Upper lobe of left lung (tissue), 6 donors: ENCODE measurements around the gene MTERF2. TPM values are rescaled to one million over a fixed set of nuclear protein-coding genes. Genes with fewer than 3 reads are reported as not detected.
A peak's percentile ranks its signal among the peaks of the same experiment; 100 is the strongest.

Source experiments
- ATAC-seq, 2 donors: fragments of 200-7000 bp; cut with Tn5 transposase; one replicate each; pipeline ENCODE4 v1.9.1; 2022; ENCODE audit warnings: mild to moderate bottlenecking in 2 of 2, moderate library complexity in 2 of 2; ENCODE audit not compliant: low FRiP score in 2 of 2
- DNase-seq, 2 donors: peaks; one replicate each; pipeline ENCODE4 v3.0.0-alpha.2; 2019 to 2020
- H3K27ac ChIP-seq, 4 donors: fragments of 200-600 bp; sonication (generic); one replicate each; pipeline ENCODE4 v1.5.1; 2016 to 2019
- H3K27me3 ChIP-seq, 4 donors: fragments of 200-600 bp; sonication (generic); one replicate each; pipeline ENCODE4 v1.5.1; 2017 to 2019
- H3K36me3 ChIP-seq, 4 donors: fragments of 200-600 bp; sonication (generic); one replicate each; pipeline ENCODE4 v1.5.1; 2016 to 2019
- H3K4me1 ChIP-seq, 4 donors: fragments of 200-600 bp; sonication (generic); one replicate each; pipeline ENCODE4 v1.5.1; 2018 to 2019
- H3K4me3 ChIP-seq, 4 donors: fragments of 200-600 bp; sonication (generic); one replicate each; pipeline ENCODE4 v1.5.1; 2017 to 2019; ENCODE audit warnings: mild to moderate bottlenecking in 2 of 4, moderate library complexity in 1 of 4
- H3K9me3 ChIP-seq, 4 donors: fragments of 200-600 bp; sonication (generic); one replicate each; pipeline ENCODE4 v1.5.1; 2018 to 2019
- EP300 ChIP-seq, 4 donors: sonication (generic); formaldehyde crosslinking; IDR thresholded peaks; one replicate each; pipeline ENCODE4 v1.5.1; 2017; ENCODE audit warnings: antibody characterized with exemption in 4 of 4, control low read depth in 2 of 4
- POLR2A ChIP-seq, 4 donors: fragments of 450-650 bp; IDR thresholded peaks; one replicate each; pipeline ENCODE4 v1.5.1; 2016 to 2017; ENCODE audit warnings: antibody characterized with exemption in 4 of 4, mild to moderate bottlenecking in 2 of 4
- POLR2AphosphoS5 ChIP-seq, 2 donors: sonication (generic); formaldehyde crosslinking; IDR thresholded peaks; one replicate each; pipeline ENCODE4 v1.5.1; 2017; ENCODE audit warnings: antibody characterized with exemption in 2 of 2
- WGBS, 2 donors: methylation state at CpG; one replicate each; pipeline ENCODE4 v1.1.5; 2017 to 2018; 5-methylcytosine and 5-hydroxymethylcytosine counted together
- total RNA-seq, 6 donors: library from RNA; depleted of rRNA in 4 of 6; stranded (reverse); fragments of >200 nt in 4 of 6; gene quantifications; one replicate each; pipeline versions ENCODE4 v1.1.0 to v1.2.1, GENCODE V29; 2016 to 2021
- TF ChIP-seq, protein P1 (sequence below), 6 experiments: fragments of 450-650 bp in 4 of 6; fragments of 200-600 bp in 2 of 6; sonication (generic) in 2 of 6; IDR thresholded peaks; one replicate each; pipeline ENCODE4 v1.5.1; 2016 to 2019; ENCODE audit warnings: antibody characterized with exemption in 6 of 6
- donor health status: DM: no; HTN: no; CAD: no; lungs with moderate emphysema.
- donor health status: DM: no; HTN: yes; CAD: no; lungs with severe emphysema.

MTERF2 gene
- total RNA-seq, 6 donors from 2014 or later, result 6.4 to 34.8 (median 13.6) TPM

DNA sequence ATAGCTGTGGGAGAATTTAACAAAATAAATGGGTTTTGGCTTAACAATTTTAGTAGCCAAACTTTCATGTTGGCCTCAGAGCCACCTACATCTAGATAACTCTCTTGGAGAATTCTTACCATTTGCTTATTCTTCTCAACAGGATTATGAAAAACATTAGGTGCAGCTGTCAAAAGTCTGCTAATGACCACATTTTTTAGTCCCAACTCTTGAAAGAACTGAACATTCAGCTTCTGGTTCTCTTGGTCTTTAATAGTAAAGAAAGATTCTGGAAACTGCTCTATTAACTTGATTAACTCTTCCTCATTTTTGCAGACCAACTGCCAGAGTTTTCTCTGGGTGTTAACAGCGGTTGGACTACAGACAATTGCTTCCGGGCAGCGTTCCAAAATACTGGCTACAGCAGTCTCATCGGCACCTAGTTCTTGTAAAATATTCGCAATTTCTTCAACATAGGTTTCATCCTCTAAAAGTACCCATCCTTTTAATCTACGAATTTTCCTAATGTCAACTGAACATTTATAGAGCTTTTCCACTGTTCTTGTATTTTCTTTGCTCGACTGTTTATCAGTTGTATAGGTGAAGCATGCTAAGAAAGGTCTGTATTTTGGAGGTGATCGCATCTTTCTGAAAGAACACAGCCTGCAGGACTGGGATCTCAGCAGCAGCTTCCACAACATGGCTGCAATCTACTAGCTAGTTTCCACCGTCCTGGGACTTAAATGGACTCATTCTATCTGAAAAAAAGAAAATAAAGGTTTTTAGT lies 8.7 kb downstream of the MTERF2 start:
- ATAC-seq (no peak), DNase-seq (peak in 1 of 2 donors; percentile 33)
- no peaks in the 10 kb centered on the region for H3K27me3 ChIP-seq
- H3K4me3 ChIP-seq, result no peak overlapping the region
- H3K9me3 ChIP-seq, result no peaks in the 10 kb centered on the region
- WGBS, 2 donors, result 56 to 57% methylated on average over 9 of the region's 9 CpGs
- peaks cover 3 to 23% (median 16%) of the 10 kb centered on the region in 4 donors for H3K4me1 ChIP-seq
- TF ChIP-seq, protein P1, sequence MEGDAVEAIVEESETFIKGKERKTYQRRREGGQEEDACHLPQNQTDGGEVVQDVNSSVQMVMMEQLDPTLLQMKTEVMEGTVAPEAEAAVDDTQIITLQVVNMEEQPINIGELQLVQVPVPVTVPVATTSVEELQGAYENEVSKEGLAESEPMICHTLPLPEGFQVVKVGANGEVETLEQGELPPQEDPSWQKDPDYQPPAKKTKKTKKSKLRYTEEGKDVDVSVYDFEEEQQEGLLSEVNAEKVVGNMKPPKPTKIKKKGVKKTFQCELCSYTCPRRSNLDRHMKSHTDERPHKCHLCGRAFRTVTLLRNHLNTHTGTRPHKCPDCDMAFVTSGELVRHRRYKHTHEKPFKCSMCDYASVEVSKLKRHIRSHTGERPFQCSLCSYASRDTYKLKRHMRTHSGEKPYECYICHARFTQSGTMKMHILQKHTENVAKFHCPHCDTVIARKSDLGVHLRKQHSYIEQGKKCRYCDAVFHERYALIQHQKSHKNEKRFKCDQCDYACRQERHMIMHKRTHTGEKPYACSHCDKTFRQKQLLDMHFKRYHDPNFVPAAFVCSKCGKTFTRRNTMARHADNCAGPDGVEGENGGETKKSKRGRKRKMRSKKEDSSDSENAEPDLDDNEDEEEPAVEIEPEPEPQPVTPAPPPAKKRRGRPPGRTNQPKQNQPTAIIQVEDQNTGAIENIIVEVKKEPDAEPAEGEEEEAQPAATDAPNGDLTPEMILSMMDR (IDR thresholded peaks at IDR 0.05), result no peak
- no peak for TF ChIP-seq POLR2A (IDR thresholded peaks at IDR 0.05)
- TF ChIP-seq POLR2AphosphoS5 (IDR thresholded peaks at IDR 0.05), result no peak
- TF ChIP-seq EP300 (IDR thresholded peaks at IDR 0.05), result no peak
- no peak overlapping the region for H3K27ac ChIP-seq
- H3K36me3 ChIP-seq, result peaks cover 0 to 4% (median 0%) of the 10 kb centered on the region in 4 donors

GRCh38 chr12:106976668-106977067 lies 10.3 kb downstream of the MTERF2 start:
- ATAC-seq (no peak), DNase-seq (no peak)
- peaks cover 0 to 9% (median 0%) of the 10 kb centered on the region in 4 donors for H3K36me3 ChIP-seq
- no peak for TF ChIP-seq POLR2A (IDR thresholded peaks at IDR 0.05)
- TF ChIP-seq, protein P1 (IDR thresholded peaks at IDR 0.05), result no peak
- TF ChIP-seq POLR2AphosphoS5 (IDR thresholded peaks at IDR 0.05), result no peak
- TF ChIP-seq EP300 (IDR thresholded peaks at IDR 0.05), result no peak
- no peak overlapping the region for H3K4me3 ChIP-seq
- 85% methylated on average over 1 of the region's 1 CpG for WGBS, 2 donors
- peaks cover 3 to 24% (median 17%) of the 10 kb centered on the region in 4 donors for H3K4me1 ChIP-seq
- H3K27ac ChIP-seq, result no peak overlapping the region
- no peaks in the 10 kb centered on the region for H3K27me3 ChIP-seq
- no peaks in the 10 kb centered on the region for H3K9me3 ChIP-seq

DNA sequence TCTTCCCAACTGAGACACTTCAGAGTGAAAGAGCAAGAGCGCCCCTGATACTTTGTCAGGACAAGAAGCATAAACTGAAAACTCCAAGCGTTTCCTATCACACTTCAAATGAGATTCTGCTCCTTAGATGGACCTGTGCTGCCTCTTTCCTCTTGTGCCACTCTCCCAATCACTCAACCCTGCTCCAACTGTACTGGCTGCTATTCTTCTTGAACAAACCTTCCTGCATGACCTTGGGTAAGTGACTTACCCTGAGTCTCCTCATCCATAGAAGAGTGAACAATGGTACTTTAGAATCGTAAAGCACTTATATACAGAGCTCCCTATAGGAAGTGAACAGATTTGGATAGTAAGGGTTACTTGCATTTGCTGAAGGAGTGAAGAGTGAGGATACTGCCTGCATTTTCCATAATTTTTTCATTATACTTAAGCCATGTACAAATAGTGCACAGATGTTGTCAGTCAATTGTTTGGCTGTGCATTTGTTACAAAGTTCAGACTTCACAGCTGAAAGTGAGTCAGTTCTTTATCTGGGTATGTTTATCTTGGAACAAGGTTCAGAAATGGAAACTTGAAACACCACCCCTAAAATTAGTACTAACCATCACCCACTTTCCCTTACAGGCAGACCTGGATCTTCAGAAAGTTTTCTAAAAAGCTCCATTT lies 10.8 kb downstream of the MTERF2 start:
- Histone ChIP-seq H3K4me3 (no peak overlapping the region), H3K36me3 (peaks cover 0 to 15% (median 2%) of the 10 kb centered on the region in 4 donors), H3K9me3 (no peaks in the 10 kb centered on the region), H3K4me1 (peaks cover 3 to 24% (median 17%) of the 10 kb centered on the region in 4 donors), H3K27ac (no peak overlapping the region), H3K27me3 (no peaks in the 10 kb centered on the region)
- peak in 1 of 2 donors; percentile 26 for ATAC-seq
- 86 to 89% methylated on average over 3 of the region's 3 CpGs for WGBS, 2 donors
- TF ChIP-seq, protein P1 (IDR thresholded peaks at IDR 0.05), result no peak
- TF ChIP-seq POLR2AphosphoS5 (IDR thresholded peaks at IDR 0.05), result no peak
- TF ChIP-seq POLR2A (IDR thresholded peaks at IDR 0.05), result no peak
- no peak for TF ChIP-seq EP300 (IDR thresholded peaks at IDR 0.05)
- no peak for DNase-seq

- Histone ChIP-seq H3K4me1 (peaks cover 3 to 24% (median 17%) of the 10 kb centered on the region in 4 donors), H3K4me3 (no peak overlapping the region), H3K36me3 (peaks cover 3 to 25% (median 5%) of the 10 kb centered on the region in 4 donors), H3K9me3 (no peaks in the 10 kb centered on the region), H3K27me3 (no peaks in the 10 kb centered on the region), H3K27ac (no peak overlapping the region)
- 95 to 96% methylated on average over 7 to 8 of the region's 8 CpGs for WGBS, 2 donors
- DNase-seq, result no peak
- TF ChIP-seq, protein P1 (IDR thresholded peaks at IDR 0.05), result no peak
- TF ChIP-seq POLR2A (IDR thresholded peaks at IDR 0.05) (no peak), POLR2AphosphoS5 (IDR thresholded peaks at IDR 0.05) (no peak), EP300 (IDR thresholded peaks at IDR 0.05) (no peak)
- ATAC-seq, result no peak
These were observed 11.8 kb downstream of the MTERF2 start for GRCh38 chr12:106975098-106975497.
